ENCODE data around the gene ALPP.
"Not testable (repeated sequence)": the region's sequence is repeated elsewhere in the genome, so short reads cannot be mapped to it uniquely, and the experiment has no call there.

The ALPP gene

DNA sequence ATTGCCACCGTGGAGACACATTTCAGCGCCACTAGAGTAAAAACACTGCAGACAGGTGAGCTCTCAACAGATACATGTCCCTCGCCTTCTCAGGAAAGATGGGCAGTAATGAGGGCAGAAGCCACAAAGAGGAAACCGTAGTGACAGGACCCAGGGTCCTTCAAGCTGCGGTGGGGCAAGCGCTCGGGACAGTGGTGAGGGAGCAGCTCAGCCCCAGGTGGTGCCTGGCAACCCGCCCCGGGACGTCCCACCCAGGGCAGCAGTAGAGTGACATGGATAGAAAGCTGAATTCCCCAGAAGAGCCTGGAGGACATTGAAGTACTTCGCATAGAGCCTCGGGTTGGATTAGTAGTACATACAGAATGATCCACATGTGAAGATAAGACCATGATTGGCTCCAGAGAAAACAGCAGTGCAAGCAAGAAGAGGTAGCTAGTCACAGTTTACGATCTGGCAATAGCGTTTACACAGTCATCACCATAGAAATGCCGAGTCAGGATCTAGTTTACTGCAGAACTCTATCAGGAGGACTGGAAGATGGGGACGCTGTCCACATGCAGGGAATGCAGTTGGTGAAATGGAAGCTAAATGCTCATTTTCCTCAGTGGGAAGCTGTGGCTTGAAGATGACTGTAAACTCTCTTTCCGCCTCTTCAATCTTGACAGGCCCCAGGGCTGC is 37.4 kb upstream of the ALPP start:
- no peak for DNase-seq

DNA sequence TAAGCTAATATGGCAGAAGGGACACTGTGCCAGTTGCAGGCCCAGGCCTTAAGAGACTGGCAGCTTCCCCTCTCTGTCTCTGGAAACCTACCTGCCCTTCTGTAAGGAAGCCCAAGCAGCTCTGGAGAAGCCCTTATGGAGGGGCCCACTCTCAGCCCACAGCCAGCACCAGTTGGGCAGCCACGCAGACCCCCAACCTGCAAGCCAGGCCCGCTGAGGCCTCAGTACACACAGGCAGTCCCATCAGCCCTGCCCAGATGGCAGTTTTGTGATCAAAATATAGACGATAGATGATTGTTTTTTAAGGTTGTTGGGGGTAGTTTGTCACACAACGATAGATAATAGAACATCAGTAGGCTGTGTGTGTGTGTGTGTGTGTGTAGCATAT is 36.8 kb upstream of the ALPP start:
- DNase-seq = no peak

DNA sequence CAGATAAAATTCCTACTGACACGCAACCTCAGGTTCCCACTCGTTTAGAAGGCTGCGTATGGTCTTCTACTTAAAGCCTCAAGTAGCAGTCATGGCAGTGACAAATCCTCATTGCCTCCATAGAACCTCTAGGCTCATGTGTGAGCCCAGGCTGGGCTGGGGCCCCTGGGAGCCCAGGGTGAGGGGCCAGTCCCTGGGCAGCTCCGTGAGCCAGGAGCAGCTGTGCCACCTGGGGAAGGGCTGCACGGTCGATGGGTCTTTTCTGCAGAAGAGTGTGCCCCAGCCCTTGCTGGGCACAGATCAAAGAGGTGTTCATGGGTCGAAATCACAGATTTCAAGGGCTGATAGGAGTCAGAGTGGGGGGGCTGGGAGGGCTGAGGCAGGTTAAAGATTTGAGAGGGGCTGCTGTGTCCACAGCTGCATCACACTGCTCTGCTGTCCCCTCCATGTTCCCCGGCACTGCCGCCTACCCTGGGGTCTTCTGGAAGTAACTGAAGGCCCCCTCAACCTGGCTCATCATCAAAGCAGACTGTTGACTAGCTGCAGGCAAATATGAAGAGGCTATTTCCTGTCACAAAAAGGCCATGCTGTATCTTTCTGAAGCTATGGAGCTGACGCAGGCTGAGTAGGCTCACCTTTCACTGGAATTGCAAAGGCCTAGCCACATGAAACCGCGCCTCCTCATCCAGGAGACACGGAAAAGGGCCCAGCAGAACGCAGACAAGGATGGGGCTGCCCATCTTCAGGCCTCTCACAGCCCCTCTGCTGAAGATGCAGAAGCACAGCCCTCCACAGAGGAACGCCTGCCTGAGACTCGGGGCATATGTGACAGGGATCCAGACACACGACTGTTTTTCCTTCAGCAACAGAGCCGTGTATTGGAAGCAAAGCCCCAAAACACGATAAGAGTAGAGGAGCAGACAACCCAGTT is 35.7 kb upstream of the ALPP start:
- DNase-seq = no peak

DNA sequence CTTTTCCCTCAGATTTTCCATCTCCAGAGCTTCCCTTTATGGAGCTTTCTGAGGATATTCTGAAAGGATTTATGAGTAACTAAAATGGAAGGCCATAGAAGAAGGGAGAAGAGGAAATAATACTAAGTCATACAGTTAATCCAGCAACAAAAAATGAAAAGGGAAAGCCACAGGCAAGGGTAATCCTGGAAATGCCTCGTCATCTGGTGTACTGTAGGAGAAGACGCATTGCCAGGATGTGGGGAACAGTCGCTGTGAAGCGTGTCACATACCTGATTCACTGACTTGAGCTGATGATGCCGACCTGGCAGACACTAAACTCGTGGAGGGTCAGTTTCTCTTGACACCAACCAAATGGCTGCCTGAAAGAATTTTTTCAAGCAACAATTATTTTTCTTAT is 34.7 kb upstream of the ALPP start:
- DNase-seq = no peak

DNA sequence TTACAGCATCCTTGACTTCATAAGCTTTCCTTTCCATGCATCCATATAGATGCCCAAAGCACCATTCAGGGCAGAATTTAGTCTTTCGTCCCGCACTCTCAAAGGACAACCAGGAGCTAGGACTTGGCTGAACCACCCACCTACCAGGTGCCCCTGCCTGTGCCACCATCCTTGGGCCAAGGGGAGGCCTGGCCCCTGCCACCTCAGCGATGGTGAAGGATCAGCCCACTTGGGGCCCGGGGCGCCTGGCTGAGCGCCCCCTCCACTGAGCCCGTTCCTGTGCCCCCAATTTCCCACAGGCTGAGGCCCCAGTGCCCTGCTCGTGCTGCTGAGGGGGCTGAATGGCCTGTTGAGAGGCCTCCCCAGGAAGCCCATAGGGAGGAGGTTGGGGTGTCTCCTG is 33.3 kb upstream of the ALPP start:
- DNase-seq = no peak

DNA sequence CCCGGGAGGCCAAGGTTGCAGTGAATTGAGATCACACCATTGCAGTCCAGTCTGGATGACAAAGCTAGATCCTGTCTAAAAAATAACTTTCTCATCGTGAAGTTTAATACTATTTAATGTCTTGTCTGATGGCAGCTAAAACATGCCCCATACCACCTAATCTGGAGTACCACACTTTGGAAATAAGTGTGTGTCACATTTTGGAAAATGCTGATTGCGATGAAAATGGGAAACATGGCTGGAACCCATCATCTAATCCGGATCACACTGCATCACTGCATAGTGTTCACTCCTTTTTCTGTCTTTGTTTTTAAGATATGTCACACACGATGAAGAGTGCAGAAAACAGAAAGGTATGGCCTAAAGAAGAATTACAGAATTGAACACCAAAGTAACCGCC is 31.2 kb upstream of the ALPP start:
- DNase-seq = no peak

DNA sequence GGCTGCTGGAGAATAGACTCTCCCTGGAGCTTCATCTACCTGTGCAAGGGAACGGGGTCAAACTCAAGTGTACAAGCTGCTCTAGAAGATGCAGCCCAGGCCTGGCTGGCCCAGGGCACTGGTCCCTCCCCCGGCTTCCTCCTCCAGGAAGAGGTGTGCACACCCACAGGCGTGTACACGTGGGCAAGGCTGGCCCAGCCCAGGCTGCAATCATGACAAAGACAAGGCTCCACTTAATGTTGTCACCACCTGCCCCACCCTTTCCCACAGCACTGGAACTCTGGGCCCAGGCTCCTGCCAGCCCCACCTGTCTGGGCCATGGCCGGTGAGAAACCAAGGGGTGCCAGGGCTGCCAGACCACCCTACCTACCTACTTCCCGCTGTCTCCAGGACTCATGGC is 29.6 kb upstream of the ALPP start:
- DNase-seq = no peak

DNA sequence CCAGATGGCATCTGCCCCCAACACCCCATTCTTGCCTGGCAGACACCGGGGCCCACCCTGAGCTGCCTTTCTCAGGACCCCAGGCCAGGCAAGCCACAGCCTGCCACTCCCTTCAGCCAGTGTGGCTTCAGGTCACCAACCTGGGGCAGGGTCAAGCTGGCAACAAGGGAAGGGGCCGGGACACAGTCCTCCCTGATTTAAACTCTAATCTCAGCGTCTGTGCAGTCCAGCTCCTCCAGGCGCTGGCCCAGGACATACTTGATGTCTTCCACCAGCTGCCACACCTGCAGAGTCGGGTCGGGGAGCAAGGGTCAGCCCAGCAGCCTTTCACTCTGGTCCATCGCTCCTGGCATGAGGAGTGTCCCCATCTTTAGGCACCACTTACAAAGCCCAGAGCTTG is 29.0 kb upstream of the ALPP start:
- no peak for DNase-seq

DNA sequence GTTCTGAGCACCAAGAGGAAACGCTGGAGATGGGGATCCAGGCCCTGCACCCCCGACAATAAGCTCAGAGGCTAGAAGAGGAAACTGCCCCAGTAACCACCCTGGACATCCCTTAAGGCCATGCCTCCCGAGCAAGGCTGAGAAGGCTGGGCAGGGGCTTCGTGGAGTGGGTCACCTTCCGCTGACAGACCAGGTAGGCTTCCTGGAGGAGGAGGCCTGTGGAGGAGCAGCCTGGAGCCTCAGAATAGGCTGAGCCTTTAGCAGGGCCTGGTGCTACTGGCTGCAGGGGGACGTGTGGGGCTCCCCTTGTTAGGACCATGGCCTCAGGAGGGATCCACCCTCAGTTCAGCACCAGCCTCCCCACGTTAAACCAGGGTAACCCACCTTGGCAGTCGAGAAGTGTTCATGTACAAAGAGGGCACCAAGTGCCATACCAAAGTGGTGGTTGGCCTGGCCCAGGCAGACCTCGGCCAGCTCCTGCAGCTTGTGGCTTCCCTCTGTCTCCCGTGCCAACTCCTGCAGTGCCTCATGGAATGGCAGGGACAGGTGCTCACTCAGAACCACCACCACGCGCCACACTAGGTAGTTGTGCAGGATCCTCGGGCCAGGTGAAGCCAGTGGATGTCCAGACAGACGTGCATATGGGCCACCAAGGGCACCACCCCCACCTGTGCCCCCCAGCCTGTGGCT is 28.5 kb upstream of the ALPP start:
- no peak for DNase-seq

DNA sequence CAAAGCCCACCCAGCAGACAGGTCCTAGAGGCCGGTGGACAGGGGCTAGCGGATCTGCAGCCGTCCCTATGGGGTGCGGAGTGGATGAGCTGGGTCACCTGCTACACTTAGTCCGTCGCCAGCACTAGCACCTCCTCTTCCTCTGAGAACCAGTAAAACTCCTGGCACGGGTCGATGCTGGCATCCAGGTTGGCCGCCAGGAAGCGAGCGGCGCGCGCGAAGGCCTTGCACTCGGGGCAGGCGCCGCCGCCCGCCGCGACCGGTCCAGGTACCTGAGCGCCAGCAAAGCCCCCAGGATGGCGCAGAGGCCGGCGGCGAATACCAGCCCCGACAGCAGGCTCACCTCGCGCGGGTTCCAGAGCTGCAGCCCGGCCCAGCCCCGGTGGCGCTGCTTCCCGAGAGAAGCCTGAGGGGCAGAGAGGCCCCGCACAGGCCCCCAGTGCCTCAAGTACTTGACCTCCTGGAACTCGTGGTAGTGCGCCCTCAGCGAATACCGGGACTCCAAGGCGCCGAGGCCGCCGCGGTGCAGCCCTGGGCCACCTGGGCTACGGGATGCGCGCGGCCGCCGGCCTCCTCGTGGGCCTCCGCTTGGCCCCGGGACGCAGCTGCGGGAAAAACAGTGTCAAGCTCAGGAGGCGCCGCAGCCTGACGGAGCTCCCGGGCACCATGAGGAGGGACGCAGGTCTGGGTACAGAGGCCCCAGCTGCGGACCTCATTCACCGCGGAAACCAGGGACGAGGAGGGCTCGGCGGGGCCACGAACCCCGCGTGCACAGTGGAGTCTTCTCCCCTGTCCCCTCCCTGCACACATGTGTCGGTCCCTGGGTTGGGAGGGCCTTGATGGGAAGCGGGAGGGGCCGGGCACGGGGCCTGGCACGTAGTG is 27.5 kb upstream of the ALPP start:
- no peak for DNase-seq

DNA sequence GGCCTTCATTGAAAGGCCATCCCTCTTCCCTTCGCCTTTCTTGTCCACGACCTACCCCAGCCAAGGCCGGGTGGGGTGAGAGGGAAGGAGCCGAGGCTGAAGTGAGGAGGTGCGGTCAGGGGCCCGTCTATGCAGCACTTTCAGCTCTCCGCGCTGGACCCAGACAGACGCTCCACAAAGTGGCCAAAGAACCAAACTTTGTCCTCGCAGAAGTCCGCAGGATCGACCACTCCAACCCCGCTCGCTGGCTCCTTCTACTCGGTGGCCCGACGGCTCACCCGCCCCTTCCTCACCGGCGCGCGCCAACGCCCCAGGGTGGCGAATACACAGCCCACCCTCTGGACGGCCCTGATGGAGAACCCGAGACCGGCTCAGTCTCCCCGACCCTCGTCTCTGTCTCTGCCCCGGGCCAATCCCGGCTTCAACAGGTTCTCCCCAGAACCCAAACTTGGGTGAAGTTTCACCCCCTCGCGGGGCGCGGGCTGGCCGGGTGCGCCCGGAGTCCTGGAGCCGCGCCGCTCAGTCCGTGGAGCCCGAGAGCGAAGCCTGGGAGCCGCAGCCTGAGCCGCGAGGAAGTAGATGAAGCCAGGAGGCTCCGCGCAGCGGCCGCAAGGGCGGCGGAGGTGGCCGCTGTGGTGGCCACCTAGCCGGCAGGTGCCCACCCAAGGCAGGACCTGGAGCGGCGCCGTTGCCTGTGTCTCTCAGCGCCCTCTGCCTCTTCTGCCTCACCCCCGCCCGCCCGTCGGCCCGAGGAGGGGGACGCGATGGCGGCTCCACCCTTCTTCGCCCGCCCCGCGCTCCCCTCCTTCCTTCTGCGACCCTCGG is 26.7 kb upstream of the ALPP start:
- no peak for DNase-seq

DNA sequence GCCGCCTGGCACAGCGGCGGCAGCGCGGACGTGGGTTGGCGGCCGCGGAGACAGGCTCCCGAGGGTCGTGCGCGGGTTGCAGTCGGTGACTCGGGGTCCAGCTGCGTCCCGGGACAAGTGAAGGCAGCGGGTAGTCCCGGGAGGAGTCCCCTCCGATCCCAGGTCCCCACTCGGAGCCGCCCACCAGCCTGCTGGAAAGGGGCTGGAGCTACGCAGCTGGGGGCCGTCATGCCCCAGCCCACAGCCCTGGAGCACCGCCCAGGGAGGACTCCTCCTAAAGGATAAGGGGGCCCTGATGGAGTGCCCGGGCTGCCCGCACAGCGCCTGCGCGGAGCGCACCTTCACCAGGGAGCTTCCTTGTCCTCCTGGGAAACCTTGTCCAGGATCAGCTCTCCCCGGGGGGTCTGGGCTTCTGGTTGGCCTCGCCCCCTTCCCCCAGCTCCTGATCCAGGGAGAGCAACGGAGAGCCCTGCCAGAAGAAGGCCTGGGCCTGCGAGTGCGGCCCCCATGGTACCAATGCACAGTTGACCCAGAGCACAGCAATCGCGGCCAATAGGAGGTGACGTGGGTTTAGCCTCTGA is 25.9 kb upstream of the ALPP start:
- DNase-seq = no peak

DNA sequence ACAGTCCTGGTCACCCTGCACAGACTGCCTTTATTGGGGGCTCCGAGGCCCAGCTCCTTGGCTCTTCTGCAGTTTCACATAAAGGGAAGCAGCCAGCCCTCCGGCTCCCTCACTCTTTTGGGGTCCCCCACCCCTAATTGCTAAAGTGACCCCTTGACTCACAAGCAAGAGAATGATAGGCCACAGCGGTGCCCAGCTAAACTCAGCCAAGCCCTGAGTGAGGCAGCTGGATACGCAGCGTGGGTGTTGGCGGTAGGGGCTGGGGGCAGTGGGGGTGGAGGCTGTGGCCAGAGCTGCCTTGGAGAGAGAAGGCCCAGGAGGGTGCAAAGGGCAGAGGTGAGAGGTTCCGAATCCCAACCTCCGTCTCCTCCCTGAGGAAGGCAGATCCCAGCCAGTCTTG is 25.5 kb upstream of the ALPP start:
- DNase-seq = no peak

DNA sequence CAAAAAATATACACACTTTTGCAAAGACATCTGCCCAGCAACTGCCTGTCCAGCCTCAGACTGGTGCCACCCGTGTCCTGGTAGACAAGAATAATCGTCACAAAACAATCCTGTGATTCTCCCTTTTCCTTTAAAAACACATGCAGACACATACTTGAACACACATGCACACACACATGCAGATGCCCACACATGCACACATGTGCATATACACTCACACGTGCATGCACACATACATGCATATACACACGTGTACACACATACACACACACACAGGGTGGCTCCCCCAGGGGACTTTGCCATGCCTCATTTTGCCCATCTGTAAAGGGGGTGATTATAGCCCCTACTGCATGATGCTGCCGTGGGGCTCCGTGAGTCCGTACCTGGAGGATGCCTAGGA is 24.9 kb upstream of the ALPP start:
- DNase-seq = no peak

DNA sequence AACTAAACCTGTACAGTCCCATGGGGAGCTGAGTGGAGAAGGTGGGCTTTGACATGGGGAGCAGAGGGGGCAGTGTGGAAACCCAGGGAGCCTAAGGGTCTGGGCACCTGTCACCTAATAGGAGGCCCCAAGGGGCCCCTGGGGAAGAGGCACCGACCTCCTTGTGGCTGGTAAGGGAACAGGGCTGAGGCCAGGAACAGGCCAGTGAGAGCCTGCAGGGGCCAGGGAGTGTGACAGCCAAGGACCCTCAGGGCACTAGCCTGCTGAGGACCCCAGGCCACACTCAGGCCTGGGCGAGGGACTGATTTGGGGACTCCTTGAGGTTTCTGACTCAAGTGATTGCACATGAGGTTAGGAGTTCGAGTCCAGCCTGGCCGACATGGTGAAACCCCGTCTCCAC is 24.5 kb upstream of the ALPP start:
- DNase-seq = no peak

DNA sequence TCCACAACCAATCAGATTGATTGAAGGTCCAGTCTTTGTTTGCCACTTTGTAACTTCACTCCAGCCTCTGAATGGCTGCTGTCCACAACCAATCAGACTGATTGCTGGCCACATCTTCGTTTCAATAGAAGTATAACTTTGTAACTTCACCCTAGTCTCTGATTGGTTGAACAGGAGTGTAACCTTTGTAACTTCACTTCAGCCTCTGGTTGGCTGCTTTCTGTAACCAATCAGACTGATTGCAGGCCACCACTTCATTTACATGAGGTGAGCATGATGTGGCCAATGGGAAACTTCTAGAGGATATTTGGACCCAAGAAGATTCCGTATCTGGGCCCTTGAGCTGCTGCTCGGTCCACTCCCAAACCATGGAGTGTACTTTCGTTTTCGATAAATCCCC is 16.9 kb upstream of the ALPP start:
- no peak for DNase-seq

DNA sequence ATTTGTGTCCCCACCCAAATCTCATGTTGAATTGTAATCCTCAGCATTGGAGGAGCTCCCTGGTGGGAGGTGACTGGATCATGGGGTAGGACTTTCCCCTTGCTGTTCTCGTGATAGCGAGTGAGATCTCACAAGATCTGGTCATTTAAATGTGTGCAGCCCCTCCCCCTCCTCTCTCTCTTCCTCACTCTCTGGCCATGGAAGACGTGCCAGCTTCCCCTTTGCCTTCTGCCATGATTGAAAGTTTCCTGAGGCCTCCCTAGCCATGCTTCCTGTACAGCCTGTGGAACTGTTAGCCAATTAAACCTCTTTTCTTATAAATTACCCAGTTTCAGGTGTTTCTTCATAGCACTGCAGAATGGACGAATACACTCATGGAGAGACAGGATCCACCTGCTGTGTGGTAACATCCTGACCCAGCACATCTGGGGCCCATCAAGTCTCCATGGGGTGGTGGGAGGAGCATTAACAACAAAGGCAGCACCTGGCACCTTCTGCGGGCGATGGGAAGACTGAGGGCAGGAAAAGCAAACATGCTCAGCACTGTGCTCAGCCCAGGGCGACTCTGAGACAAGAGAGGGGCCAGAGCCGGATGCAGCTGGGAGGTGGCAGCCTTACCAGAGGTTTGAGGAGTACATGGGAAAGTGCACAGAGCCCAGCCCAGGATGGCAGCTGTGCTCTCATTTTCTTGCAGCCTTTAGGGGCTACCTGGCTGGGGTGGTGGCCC is 16.2 kb upstream of the ALPP start:
- DNase-seq = no peak

DNA sequence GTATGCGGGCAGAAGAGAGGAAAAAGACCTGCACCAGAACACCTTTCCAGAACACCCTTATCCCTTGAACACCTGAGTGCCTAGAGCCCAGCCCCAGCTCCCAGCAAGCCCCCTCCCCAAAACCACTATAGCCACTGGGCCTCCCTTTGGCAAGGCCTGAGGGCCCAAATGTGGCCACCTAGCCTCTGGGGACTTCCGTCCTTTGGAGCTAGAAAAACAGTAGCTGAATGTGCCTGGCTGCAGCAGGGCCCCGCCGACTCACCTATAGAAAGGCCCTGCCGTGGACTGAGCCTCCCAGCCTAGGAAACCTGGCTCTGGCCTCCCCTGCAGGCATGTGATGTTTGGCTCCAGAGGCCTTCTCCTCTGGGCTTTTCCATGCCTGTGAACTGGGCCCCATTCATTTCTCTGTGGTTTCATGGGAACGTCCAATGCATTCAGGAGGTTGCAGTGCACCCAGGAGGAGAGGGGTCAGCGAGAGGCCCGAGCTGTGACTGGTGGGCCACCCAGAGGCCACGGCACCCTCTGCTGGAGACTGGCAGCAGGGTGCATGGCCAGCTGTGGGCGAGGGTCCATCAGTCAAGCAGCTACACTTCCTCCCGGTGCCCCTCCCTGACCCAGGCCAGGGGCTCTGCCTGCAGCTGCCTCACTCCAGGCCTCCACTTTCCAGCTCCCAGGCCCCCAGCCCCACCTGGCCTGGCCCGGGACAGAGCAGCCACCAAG is 15.3 kb upstream of the ALPP start:
- DNase-seq = not testable (repeated sequence)

DNA sequence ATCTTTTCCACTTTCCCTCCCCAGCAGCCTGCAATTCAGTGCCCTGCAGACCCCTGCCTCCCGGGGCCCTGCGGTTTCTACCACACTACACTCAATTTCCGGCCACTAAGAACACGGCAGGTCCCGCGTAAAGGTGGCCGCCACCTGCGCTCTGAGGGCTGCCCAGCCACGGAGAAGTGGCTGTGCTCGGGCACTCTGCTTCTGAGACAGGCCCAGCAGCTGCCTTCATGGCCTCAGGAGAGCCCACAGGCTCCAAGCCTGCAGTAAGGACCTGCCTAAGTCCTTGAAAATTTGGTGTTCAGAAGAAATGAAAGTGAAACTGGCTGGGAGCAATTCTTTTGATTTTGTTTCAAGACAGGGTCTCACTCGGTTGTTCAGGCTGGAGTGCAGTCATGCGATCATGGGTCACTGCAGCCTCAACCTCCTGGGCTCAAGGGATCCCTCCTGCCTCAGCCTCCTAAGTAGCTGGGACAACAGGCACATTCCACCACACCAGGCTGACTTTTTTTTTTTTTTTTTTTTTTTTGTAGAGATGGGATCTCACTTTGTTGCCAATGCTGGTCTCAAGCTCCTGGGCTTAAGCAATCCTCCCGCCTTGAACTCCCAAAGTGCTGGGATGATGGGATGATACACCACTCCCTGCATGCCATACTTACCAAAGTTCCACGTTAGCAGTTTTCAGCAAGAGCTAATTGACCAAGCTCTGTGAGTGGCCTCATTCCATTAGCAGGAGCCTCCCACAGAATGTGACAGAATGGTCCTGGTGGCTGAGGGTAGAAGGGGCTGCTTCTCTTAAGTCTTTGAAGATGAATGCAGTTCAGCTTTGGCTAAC is 14.6 kb upstream of the ALPP start:
- DNase-seq = peak; percentile 32

Measured in CD4-positive, alpha-beta T cell treated with Interleukin-6 for 4 hours (primary cell).